Mammary epithelial cell (primary cell): ENCODE results near the gene ZNF821.

Source experiments
- EZH2 ChIP-seq: IDR thresholded peaks from 2 replicates; pipeline ENCODE4 v1.6.1; 2012; ENCODE audit warnings: low read length, inconsistent platforms, borderline replicate concordance
- TF ChIP-seq, protein P1 (sequence below), 2 donors: IDR thresholded peaks in 1 of 2; conservative IDR thresholded peaks in 1 of 2; 2 replicates each; pipeline ENCODE4 v1.5.1; 2011 to 2012; ENCODE audit warnings: inconsistent platforms in 2 of 2, low read length in 2 of 2, mild to moderate bottlenecking in 2 of 2, control low read depth in 1 of 2, low read depth in 1 of 2; ENCODE audit not compliant: insufficient read depth in 1 of 2; ENCODE audit errors: extremely low read depth in 1 of 2

DNA sequence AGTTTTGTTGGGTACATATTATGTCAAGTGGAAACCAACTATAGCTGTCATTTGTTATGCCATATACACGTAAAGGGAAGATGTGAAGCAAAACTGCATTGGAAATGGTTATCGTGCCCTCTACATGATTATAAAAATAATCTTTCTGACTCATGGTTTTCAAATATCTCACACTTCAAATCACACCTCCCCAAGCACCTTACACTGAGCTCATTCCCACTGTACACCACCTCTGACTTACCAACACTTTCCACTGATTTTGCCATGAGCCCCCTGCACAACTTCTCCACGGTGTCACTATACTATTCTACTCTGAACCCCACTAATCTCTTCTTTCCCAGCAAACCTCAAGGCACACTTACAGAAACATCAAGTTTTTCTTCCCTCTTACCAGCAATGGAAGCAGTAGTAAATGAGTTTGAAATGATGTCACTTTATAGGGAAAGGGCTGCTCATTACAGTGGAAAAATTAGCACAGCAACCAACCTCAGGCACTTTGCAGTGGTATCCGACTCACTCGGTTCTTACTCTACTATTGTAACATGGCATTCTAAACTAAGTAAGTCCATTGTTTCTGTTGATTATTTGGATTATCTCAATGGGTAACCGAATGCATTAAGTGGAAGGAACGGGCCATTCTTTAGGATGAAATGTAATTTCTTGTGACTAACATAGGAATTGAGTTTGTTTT is 18.7 kb downstream of the ZNF821 start:
- TF ChIP-seq, protein P1, sequence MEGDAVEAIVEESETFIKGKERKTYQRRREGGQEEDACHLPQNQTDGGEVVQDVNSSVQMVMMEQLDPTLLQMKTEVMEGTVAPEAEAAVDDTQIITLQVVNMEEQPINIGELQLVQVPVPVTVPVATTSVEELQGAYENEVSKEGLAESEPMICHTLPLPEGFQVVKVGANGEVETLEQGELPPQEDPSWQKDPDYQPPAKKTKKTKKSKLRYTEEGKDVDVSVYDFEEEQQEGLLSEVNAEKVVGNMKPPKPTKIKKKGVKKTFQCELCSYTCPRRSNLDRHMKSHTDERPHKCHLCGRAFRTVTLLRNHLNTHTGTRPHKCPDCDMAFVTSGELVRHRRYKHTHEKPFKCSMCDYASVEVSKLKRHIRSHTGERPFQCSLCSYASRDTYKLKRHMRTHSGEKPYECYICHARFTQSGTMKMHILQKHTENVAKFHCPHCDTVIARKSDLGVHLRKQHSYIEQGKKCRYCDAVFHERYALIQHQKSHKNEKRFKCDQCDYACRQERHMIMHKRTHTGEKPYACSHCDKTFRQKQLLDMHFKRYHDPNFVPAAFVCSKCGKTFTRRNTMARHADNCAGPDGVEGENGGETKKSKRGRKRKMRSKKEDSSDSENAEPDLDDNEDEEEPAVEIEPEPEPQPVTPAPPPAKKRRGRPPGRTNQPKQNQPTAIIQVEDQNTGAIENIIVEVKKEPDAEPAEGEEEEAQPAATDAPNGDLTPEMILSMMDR (conservative IDR thresholded peaks at IDR 0.05 in 1 of 2, IDR thresholded peaks at IDR 0.05 in 1 of 2; ENCODE audit: extremely low read depth in 1 of 2, insufficient read depth in 1 of 2, low read depth in 1 of 2, low read length in 2 of 2) = no peak
- TF ChIP-seq EZH2 = no peak
